Skeletal muscle satellite cell (primary cell): ENCODE results near the gene AFF2.
"Not testable (repeated sequence)": the region's sequence is repeated elsewhere in the genome, so short reads cannot be mapped to it uniquely, and the experiment has no call there.

Experiments
- H3K27me3 ChIP-seq: 2 replicates; pipeline ENCODE4 v1.7.0; 2013; ENCODE audit warnings: low read length; ENCODE audit not compliant: control insufficient read depth, insufficient read depth
- H3K36me3 ChIP-seq: 2 replicates; pipeline ENCODE4 v1.7.0; 2013; ENCODE audit warnings: mild to moderate bottlenecking, control low read depth, low read length; ENCODE audit not compliant: insufficient read depth
- H3K4me1 ChIP-seq: 2 replicates; pipeline ENCODE4 v1.7.0; 2013; ENCODE audit warnings: low read length; ENCODE audit not compliant: control insufficient read depth, insufficient read depth
- H3K4me2 ChIP-seq: 2 replicates; pipeline ENCODE4 v1.7.0; 2013; ENCODE audit warnings: mild to moderate bottlenecking, low read length
- H3K4me3 ChIP-seq: 2 replicates; pipeline ENCODE4 v1.7.0; 2013; ENCODE audit warnings: low read length
- H3K9ac ChIP-seq: 2 replicates; pipeline ENCODE4 v1.7.0; 2013; ENCODE audit warnings: mild to moderate bottlenecking, low read depth, low read length, moderate library complexity
- H3K9me3 ChIP-seq: replicated peaks from 2 replicates; pipeline ENCODE4 v1.7.0; 2013; ENCODE audit warnings: mild to moderate bottlenecking, control low read depth, low read length

Gene AFF2

DNA sequence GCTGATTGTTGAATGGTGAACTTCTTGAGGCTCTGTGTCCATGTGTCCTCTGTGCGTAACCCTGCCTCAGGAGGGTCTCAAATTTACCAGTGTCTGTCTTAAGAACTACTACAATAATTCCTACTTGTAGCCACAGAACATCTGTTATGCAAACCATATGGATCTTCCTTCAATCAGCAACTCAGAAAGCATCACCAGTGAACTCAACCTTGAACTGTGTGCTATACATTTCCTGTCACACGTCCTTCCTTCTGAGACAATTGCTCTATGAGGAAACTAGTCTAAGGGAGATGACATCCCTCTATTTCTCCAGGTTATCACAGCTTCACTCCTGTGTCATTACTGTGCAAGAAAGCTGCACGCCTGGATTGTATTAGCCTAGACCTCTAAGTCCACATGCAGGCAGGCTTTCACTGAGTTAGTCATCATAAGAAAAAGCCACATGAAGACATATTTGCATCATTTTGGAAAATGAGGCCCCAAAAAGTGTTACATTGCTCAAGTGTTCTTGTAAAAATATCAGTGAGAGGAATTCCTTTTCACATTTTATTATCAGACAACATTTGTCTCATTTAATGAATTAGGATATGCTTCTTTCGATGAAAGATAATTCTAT lies 157.8 kb downstream of the AFF2 start:
- no peak overlapping the region for H3K9ac ChIP-seq

DNA sequence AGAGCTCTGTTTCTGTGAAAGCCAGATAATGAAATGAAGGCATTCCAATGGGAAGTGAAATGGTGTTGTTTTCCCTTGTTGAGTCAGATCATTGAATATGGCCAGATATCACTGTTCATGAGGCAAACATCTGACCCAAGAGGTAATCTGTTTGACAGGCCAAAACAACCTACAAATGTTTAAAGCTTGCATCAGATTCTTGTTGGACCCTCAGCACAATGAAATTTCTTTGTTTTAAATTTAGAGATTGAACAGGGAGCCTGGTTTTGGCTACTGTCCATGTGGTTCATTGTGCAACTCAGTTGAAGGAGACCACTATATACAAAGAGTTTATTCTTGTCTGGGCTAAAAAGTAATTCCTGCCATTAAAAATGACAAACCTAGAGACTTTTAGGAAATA lies 159.1 kb downstream of the AFF2 start:
- Histone ChIP-seq H3K4me1 (no peaks in the 10 kb centered on the region), H3K4me3 (no peak overlapping the region), H3K9me3 (peaks cover 2% of the 10 kb centered on the region), H3K9ac (no peak overlapping the region), H3K36me3 (no peaks in the 10 kb centered on the region), H3K27me3 (no peaks in the 10 kb centered on the region), H3K4me2 (no peak overlapping the region)

More for the DNA sequence above, 157.8 kb downstream of the AFF2 start:
- H3K27me3 ChIP-seq = no peaks in the 10 kb centered on the region
- no peaks in the 10 kb centered on the region for H3K4me1 ChIP-seq
- peaks cover 2% of the 10 kb centered on the region for H3K9me3 ChIP-seq
- no peaks in the 10 kb centered on the region for H3K36me3 ChIP-seq
- no peak overlapping the region for H3K4me3 ChIP-seq
- H3K4me2 ChIP-seq = no peak overlapping the region

DNA sequence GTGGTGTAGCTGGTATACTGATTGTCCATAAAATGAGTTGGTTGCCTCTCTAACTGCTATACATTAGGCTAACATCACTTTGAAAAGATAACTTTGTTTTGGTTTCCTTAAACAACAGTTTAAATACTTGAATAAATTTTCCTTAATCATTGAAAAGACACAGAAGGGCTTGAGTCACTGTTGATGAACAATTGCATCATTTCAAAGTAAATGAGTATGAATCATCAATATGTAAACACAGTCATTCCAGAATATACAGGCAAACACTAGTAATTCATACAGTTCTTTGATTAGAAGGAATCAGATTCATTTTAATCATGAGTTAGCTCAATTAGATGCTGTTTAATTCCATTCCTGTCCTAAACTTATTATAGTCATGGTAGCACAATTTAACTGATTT lies 160.6 kb downstream of the AFF2 start:
- H3K36me3 ChIP-seq = no peaks in the 10 kb centered on the region
- peaks cover 2% of the 10 kb centered on the region for H3K9me3 ChIP-seq
- H3K4me3 ChIP-seq = no peak overlapping the region
- no peak overlapping the region for H3K9ac ChIP-seq
- H3K27me3 ChIP-seq = no peaks in the 10 kb centered on the region
- H3K4me2 ChIP-seq = no peak overlapping the region
- no peaks in the 10 kb centered on the region for H3K4me1 ChIP-seq

DNA sequence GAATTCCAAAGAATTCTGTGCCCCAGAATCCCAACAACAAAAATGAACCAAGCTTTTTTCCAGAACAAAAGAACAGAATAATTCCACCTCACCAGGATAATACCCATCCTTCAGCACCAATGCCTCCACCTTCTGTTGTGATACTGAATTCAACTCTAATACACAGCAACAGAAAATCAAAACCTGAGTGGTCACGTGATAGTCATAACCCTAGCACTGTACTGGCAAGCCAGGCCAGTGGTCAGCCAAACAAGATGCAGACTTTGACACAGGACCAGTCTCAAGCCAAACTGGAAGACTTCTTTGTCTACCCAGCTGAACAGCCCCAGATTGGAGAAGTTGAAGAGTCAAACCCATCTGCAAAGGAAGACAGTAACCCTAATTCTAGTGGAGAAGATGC lies 161.6 kb downstream of the AFF2 start:
- Histone ChIP-seq H3K4me1 (no peaks in the 10 kb centered on the region), H3K4me2 (no peak overlapping the region), H3K9me3 (peaks cover 2% of the 10 kb centered on the region), H3K36me3 (no peaks in the 10 kb centered on the region), H3K9ac (no peak overlapping the region), H3K4me3 (no peak overlapping the region), H3K27me3 (no peaks in the 10 kb centered on the region)

DNA sequence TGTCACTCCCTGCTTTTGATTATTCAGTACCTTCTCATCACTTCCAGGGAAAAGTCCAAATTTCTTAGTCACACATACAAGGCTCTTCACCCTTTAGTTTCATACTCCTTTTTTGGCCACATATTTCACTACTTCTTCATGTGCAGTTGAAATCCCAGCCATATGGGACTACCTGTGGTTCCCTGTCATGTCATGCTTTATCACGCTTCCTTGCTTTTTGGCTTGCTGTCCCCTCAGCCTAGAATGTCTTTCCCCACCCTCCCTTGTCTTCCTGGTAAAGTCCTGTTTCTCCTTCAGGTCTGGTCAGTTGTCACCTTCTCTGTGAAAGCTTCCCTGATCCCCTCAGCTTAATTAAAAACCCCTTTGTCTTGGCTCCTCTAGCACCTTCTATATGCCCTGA lies 163.8 kb downstream of the AFF2 start:
- Histone ChIP-seq H3K9me3 (peaks cover 2% of the 10 kb centered on the region), H3K4me2 (no peak overlapping the region), H3K4me3 (no peak overlapping the region), H3K4me1 (no peaks in the 10 kb centered on the region), H3K36me3 (no peaks in the 10 kb centered on the region), H3K27me3 (no peaks in the 10 kb centered on the region), H3K9ac (no peak overlapping the region)

DNA sequence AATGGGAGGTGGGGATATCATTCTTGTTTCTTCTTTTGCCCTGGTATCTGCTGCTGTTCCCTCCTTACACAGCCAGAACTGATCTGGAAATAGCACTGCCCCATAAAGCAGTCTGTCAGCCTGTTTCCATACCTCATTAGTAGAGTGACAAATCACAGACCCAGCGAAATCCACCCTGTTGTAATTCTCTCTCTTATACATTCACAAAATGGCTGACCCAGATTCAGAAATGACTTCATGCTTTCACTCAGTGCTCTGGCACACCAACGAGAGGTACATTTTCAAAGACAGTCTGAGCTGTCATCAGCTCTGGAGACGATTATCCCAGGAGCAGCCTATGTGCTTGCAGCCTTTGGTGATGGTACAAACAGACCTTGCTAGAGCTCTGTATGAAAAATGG lies 164.6 kb downstream of the AFF2 start:
- H3K4me3 ChIP-seq = no peak overlapping the region
- H3K27me3 ChIP-seq = no peaks in the 10 kb centered on the region
- H3K9me3 ChIP-seq = no peaks in the 10 kb centered on the region
- no peaks in the 10 kb centered on the region for H3K36me3 ChIP-seq
- H3K4me2 ChIP-seq = no peak overlapping the region
- H3K4me1 ChIP-seq = no peaks in the 10 kb centered on the region
- H3K9ac ChIP-seq = no peak overlapping the region

DNA sequence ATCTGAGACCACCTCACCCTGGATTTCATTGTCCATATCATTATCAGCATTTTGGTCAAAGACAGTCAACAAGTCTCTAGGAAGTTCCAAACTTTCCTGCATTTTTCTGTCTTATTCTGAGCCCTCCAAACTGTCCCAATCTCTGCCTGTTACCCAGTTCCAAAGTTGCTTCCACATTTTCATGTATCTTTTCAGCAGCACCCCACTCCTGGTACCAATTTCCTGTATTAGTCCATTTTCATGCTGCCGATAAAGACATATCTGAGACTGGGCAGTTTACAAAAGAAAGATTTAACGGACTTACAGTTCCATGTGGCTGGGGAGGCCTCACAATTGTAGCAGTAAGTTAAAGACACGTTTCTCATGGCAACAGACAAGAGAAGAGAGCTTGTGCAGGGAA lies 168.8 kb downstream of the AFF2 start:
- not testable (repeated sequence) for H3K9ac ChIP-seq, H3K4me1 ChIP-seq, H3K4me3 ChIP-seq, H3K36me3 ChIP-seq, H3K9me3 ChIP-seq, H3K4me2 ChIP-seq, H3K27me3 ChIP-seq

DNA sequence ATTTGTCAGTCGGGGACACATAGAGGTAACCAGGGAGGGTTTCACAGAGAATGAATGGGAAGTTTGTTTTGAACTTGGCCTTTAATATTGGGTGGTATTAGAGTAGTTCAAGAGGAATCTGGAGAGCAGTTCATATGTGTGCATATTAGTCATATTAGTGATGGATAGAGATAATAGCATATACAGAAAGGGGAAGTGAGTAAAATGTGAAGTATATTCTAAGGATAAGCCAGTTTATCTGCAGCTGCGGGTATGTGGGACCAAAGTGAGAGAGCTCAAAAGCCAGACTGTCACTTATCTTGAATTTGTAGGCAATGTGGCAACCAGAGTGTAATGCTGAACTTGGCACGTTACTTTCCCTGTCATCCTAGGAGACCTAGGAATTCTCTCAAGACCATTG lies 169.9 kb downstream of the AFF2 start:
- no peaks in the 10 kb centered on the region for H3K9me3 ChIP-seq

DNA sequence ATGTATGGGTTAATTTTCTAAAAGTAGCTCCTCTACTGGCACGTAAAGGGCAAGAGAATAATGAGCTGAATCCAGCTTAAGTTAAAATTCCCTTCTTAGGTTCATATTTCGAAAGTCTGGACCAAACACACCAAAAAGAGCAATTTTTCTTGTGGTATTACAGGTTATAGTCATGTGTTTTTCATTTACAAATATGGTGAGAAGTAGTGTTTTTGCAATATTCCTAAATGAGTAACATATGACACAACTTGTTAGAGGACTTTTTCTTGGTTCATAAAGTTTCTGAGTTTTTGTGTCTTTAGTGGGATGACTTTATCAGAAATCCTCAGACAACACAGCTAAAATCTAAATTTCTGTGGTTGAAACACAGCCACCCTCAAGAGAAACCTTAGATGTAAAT lies 172.1 kb downstream of the AFF2 start:
- no peak overlapping the region for H3K4me2 ChIP-seq
- H3K9ac ChIP-seq = no peak overlapping the region
- H3K4me3 ChIP-seq = no peak overlapping the region
- H3K4me1 ChIP-seq = no peaks in the 10 kb centered on the region
- no peaks in the 10 kb centered on the region for H3K27me3 ChIP-seq
- no peaks in the 10 kb centered on the region for H3K36me3 ChIP-seq
- no peaks in the 10 kb centered on the region for H3K9me3 ChIP-seq

More for the DNA sequence above, 169.9 kb downstream of the AFF2 start:
- H3K36me3 ChIP-seq = no peaks in the 10 kb centered on the region
- no peak overlapping the region for H3K4me2 ChIP-seq
- no peak overlapping the region for H3K4me3 ChIP-seq
- H3K9ac ChIP-seq = no peak overlapping the region
- no peaks in the 10 kb centered on the region for H3K27me3 ChIP-seq
- H3K4me1 ChIP-seq = no peaks in the 10 kb centered on the region

DNA sequence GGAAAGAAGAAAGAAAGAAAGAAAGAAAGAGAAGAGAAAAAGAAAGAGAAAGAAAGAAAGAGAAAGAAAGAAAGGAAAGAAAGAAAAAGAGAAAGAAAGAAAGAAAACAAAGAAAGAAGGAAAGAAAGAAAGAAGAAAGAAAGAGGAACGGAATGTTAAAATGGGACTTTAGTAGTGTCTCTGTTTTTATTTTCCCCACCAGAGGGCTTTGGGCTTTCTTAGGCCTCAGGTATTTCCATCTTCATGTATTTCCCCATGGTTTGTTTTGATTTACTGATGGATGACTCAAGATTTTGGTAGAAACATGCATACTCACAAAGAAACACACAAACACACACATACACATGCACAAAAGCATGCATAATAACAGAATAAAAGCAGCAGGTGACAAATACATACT lies 181.2 kb downstream of the AFF2 start:
- H3K9ac ChIP-seq = no peak overlapping the region

DNA sequence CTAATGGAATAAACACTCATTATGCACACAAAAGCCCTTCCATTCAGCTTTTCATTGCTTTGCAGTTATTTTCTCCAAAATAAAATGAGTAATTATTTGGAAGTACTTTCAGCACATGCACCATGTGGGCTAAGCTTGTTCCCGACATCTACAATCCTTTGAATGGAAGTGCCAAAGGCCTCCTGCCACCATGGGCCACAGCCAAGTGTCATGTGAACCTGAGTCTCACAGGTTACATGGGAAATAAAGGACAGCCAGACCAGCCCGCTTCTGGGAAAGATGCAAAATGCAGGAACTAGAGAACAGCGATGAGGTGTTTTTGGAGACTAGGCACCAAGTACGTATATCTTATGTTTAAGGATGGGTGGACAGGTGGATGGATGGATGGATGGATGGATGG lies 181.8 kb downstream of the AFF2 start:
- no peaks in the 10 kb centered on the region for H3K36me3 ChIP-seq
- no peak overlapping the region for H3K4me3 ChIP-seq
- H3K9me3 ChIP-seq = no peaks in the 10 kb centered on the region
- H3K4me2 ChIP-seq = no peak overlapping the region
- no peak overlapping the region for H3K9ac ChIP-seq
- no peaks in the 10 kb centered on the region for H3K27me3 ChIP-seq
- no peaks in the 10 kb centered on the region for H3K4me1 ChIP-seq

More for the DNA sequence above, 181.2 kb downstream of the AFF2 start:
- Histone ChIP-seq H3K4me3 (no peak overlapping the region), H3K36me3 (no peaks in the 10 kb centered on the region), H3K4me2 (no peak overlapping the region), H3K9me3 (no peaks in the 10 kb centered on the region), H3K27me3 (no peaks in the 10 kb centered on the region), H3K4me1 (no peaks in the 10 kb centered on the region)

DNA sequence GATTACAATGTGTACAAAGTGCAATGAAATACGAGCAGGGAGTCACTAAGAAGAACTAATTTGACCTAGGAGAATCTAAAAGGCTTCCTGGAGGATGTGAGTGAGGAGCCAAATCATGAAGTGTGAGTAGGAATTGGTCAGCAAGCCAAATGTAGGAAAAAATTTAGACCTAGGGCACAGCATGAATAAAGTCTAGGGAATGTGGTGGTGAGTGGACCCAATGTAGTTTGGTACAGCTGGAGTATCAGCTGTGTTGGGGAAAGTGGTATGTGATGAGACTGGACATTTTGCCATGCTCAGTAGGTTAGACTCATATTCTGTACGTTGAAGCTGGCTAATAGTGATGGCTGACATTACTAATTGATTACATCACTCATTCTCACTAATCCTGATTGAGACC lies 191.0 kb downstream of the AFF2 start:
- no peak overlapping the region for H3K4me3 ChIP-seq
- no peaks in the 10 kb centered on the region for H3K27me3 ChIP-seq
- H3K4me1 ChIP-seq = no peaks in the 10 kb centered on the region
- no peaks in the 10 kb centered on the region for H3K9me3 ChIP-seq
- no peaks in the 10 kb centered on the region for H3K36me3 ChIP-seq
- H3K9ac ChIP-seq = no peak overlapping the region
- H3K4me2 ChIP-seq = no peak overlapping the region
